GM12801 (cell line): ENCODE results near the gene RBM28.

Experiments
- TF ChIP-seq, protein P1 (sequence below): IDR thresholded peaks from one replicate; pipeline ENCODE4 v1.5.1; 2011; ENCODE audit warnings: control low read depth; ENCODE audit not compliant: insufficient read length; ENCODE audit errors: extremely low read depth

Gene RBM28

DNA sequence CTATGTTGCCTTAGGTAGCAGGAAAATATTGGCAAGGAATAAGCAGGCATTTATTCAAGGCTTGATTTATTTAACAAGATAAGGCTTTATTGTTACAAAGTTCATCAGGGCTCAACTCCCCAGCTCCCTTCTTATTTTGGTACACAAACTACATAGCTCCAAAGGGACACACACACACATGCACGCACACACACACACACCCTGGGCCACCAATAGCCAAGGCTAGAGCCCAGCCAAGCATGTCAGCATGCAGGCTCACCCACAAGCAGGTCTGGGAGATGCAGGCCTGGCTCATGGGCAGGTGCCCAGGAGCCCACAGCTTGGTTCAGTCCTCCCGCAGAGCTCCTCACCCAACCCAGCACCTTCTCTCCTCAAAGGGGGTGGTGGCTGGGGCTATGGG is 79.2 kb downstream of the RBM28 start:
- TF ChIP-seq, protein P1, sequence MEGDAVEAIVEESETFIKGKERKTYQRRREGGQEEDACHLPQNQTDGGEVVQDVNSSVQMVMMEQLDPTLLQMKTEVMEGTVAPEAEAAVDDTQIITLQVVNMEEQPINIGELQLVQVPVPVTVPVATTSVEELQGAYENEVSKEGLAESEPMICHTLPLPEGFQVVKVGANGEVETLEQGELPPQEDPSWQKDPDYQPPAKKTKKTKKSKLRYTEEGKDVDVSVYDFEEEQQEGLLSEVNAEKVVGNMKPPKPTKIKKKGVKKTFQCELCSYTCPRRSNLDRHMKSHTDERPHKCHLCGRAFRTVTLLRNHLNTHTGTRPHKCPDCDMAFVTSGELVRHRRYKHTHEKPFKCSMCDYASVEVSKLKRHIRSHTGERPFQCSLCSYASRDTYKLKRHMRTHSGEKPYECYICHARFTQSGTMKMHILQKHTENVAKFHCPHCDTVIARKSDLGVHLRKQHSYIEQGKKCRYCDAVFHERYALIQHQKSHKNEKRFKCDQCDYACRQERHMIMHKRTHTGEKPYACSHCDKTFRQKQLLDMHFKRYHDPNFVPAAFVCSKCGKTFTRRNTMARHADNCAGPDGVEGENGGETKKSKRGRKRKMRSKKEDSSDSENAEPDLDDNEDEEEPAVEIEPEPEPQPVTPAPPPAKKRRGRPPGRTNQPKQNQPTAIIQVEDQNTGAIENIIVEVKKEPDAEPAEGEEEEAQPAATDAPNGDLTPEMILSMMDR, result no peak

DNA sequence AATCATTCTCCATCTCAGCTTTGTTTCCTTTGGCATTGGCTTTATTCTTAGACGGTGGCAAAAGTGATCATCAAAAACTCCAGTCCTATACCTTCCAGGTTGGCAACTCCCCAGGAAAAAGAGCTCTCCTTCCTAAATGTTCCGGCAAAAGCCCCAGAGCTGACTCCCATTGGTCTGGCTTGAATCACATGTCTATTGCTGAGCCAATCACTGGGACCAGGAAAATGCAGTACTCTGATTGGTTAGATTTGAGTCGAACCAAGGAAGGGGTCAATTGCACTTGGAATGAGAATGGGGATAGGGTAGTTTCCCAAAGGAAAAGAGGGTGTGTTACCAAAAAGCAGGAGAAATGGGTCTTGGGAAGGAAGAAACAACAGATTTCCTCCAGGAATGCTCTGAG is 80.3 kb downstream of the RBM28 start:
- TF ChIP-seq, protein P1, result no peak

DNA sequence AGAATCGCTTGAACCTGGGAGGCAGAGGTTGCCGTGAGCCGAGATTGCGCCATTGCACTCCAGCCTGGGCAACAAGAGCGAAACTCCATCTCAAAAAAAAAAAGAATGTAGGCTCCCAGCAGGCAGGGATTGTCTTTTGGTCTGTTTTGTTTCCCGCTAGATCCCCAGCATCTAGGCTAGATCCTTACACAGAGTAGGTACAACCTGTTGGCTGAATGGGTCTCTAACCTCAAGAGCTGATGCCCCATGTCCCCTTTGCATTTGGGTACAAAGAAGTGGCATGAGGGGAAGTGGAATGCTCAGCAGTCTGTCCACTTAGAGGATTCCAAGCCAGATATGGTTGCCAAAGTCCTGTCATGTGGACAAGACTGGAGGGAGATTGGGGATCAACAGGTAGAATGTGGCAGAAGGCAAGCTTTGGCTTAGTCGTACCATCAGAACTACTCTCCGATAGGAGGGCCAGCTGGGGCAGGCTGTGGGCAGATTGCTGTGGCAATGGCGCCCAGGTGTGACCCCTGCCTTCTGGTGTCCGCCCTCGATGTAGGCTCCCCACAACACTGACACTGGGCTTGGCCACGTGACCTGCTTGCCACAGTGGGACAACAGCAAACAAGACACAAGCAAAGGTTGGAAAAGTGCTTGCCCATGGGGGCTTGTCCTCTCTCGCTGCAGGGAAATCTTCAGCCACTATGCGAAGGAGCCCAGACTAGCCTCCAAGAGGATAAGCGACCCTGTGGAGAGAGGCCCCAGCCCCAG is 81.3 kb downstream of the RBM28 start:
- TF ChIP-seq, protein P1, result no peak

DNA sequence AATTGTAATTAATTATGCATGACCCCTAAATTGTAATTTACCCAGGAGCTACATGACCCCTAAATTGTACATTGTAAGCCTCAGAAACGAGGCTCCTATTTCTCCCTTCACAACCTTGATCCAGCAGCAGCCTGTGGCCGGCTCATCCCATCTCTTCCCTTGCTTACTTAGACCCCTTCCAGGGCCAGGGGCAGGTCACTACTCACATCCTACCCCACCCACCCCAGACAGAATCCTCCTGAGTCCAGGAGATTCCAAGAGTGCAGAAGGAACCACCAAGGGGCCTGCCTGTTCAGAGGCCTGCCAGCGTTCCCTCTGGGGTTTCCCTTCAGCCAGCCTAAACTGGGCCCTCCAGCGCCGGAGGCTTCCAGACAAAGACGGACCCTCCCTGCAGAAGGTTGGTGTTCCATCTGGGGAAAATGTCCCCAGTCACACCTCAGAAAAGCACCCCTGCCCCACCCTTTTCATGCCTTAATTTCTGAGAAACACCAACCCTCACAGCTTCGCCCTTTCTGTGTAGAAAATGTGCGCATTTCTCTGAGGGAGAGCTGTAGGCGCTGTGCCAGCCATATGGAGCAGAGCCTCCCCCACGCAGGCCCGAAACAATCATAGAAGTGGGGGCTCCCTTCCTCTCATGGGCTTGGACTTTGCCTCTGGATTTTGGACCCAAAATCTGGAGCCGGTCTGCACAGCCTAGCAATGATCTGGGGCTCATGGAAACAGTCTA is 83.5 kb downstream of the RBM28 start:
- TF ChIP-seq, protein P1, result no peak

DNA sequence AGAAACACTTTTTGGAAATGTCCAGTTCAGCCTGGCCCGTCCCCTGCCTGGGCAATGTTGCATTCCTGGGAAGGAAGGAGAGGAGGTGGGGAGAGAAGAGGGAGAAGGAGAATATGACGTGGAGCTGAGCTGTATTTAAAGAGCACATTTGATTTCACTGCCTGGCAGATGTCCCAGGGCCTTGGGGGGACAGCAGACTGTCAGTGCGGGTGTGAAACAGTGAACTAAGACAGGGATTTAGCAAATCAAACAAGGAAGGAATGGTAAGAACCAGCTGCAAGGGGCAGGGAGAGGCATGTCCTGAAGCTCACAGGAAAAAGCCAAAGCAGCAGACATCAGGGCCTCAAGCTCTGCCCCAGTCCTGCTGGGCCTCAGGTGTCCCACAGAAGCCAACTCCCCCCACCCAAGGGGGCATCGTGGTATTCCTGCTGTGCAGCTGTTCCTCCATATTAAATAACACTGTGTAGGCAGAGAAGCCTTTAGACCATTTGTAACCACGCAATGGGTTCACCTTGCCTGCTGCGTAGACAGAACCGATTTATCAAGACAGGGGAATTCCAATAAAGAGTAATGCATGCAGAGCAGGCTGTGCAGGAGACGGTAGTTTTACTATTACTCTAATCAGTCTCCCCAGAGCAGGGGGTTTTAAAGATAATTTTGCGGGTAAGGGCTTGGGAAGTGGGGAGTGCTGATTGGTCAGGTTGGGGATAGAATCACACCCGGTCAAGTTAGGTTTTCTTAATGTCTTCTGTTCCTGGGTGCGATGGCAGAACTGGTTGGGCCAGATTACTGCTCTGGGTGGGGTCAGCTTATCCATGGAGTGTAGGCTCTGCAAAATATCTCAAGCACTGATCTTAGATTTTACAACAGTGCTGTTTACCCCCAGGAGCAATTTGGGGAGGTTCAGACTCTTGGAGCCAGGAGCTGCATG is 84.3 kb downstream of the RBM28 start:
- TF ChIP-seq, protein P1, result no peak

DNA sequence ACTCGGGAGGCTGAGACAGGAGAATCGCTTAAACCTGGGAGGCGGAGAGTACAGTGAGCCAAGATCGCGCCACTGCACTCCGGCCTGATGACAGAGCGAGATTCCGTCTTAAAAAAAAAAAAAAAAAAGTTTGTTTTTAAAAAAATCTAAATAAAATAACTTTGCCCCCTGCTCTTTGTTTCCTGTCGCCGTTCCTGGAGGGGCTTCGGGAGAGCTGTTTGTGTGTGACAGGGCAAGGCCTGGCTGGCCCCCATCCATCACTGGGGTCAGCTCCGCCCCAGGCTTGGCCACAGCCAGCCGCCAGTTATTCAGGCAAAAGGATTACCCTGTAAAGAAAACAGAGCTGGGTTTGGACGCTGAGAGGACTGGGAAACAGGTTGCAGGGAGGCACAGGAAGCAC is 86.2 kb downstream of the RBM28 start:
- TF ChIP-seq, protein P1, result no peak

DNA sequence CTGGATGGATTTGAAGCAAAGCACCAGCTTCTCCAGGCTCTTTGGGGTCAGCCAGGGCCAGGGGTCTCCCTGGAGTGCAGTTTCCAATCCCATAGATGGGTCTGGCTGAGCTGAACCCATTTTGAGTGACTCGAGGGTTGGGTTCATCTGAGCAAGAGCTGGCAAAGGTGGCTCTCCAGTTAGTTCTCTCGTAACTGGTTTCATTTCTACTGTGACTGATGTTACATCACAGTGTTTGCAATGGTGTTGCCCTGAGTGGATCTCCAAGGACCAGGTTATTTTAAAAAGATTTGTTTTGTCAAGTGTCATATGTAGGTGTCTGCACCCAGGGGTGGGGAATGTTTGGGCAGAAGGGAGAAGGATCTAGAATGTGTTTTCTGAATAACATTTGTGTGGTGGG is 88.4 kb downstream of the RBM28 start:
- TF ChIP-seq, protein P1, result no peak
